GM12872 (cell line): Measurements from ENCODE around the gene UBXN4.

Experiments
- CTCF ChIP-seq: IDR thresholded peaks from 3 replicates; pipeline ENCODE4 v1.5.1; 2011; ENCODE audit warnings: low read depth, mild to moderate bottlenecking, low read length, moderate library complexity; ENCODE audit not compliant: insufficient read depth

The UBXN4 gene

GRCh38 chr2:135825131-135825530 is 83.5 kb downstream of the UBXN4 start:
- TF ChIP-seq CTCF: no peak

- TF ChIP-seq CTCF: no peak
These were observed 84.0 kb downstream of the UBXN4 start for GRCh38 chr2:135825550-135826176.

GRCh38 chr2:135826544-135826943 is 84.9 kb downstream of the UBXN4 start:
- no peak for TF ChIP-seq CTCF

- TF ChIP-seq CTCF: no peak
These were observed 87.9 kb downstream of the UBXN4 start for GRCh38 chr2:135829378-135830135.

GRCh38 chr2:135831180-135831812 is 89.6 kb downstream of the UBXN4 start:
- TF ChIP-seq CTCF: no peak

- TF ChIP-seq CTCF: no peak
These were observed 91.2 kb downstream of the UBXN4 start for GRCh38 chr2:135832891-135833290.
